IPS DF 19.7 (cell line): ENCODE results near the gene MATCAP1.

ENCODE experiments used
- DNase-seq: peaks from one replicate; pipeline ENCODE4 v3.0.0-alpha.2; 2013; ENCODE audit warnings: low read depth, low spot score

Gene MATCAP1

GRCh38 chr16:67173808-67174705 lies 9.7 kb downstream of the MATCAP1 start:
- DNase-seq, result no peak

- no peak for DNase-seq
These were observed 10.4 kb downstream of the MATCAP1 start for GRCh38 chr16:67173323-67173722.

GRCh38 chr16:67170949-67171649 lies 12.7 kb downstream of the MATCAP1 start:
- no peak for DNase-seq

- no peak for DNase-seq
These were observed 13.4 kb downstream of the MATCAP1 start, which contains the start of gene NOL3 for GRCh38 chr16:67170168-67170948. Gene NOL3 (plus strand): TSS chr16:67170538.

- no peak for DNase-seq
These were observed 14.1 kb downstream of the MATCAP1 start for GRCh38 chr16:67169642-67170167.

- DNase-seq, result no peak
These were observed 14.7 kb downstream of the MATCAP1 start for GRCh38 chr16:67169011-67169451.

GRCh38 chr16:67167588-67167987 lies 16.2 kb downstream of the MATCAP1 start:
- DNase-seq, result no peak

GRCh38 chr16:67166598-67167168 lies 17.1 kb downstream of the MATCAP1 start:
- no peak for DNase-seq

GRCh38 chr16:67166110-67166547 lies 17.6 kb downstream of the MATCAP1 start:
- DNase-seq, result no peak

- DNase-seq, result no peak
These were observed 18.4 kb downstream of the MATCAP1 start for GRCh38 chr16:67165121-67166078.

GRCh38 chr16:67164599-67165061 lies 19.1 kb downstream of the MATCAP1 start, which contains the start of gene HSF4:
Gene HSF4 (plus strand): TSS chr16:67164745. CDS start chr16:67164812, 67 bp downstream.
- no peak for DNase-seq

- no peak for DNase-seq
These were observed 19.7 kb downstream of the MATCAP1 start for GRCh38 chr16:67163999-67164558.

GRCh38 chr16:67163164-67163998 lies 20.4 kb downstream of the MATCAP1 start:
- no peak for DNase-seq

- no peak for DNase-seq
These were observed 21.1 kb downstream of the MATCAP1 start for GRCh38 chr16:67162506-67163163.

GRCh38 chr16:67161595-67162058 lies 22.1 kb downstream of the MATCAP1 start:
- DNase-seq, result no peak

- no peak for DNase-seq
These were observed 24.8 kb downstream of the MATCAP1 start for GRCh38 chr16:67158637-67159600.
